PC-3 (cell line): ENCODE data around the gene OPA3. TPM values are rescaled to one million over a fixed set of nuclear protein-coding genes. Genes with fewer than 3 reads are reported as not detected.

Experiments
- ATAC-seq: fragments of 200-7000 bp; cut with Tn5 transposase; 2 replicates; pipeline ENCODE4 v1.9.1; 2020; ENCODE audit warnings: mild to moderate bottlenecking, moderate library complexity
- BruUV-seq: library from RNA; stranded (reverse); fragments of 400-500 nt; replicated peaks from 2 replicates; lab custom pipeline; 2021; lab: Mats Ljungman, UMichigan
- CTCF ChIA-PET: fragments of 300-600 bp; sonication (Branson Sonifier 250); formaldehyde crosslinking; loops from one replicate; lab custom pipeline; 2022; ENCODE audit warnings: antibody characterized with exemption; lab: Charles Lee
- POLR2A ChIA-PET: fragments of 300-600 bp; sonication (Branson Sonifier 250); formaldehyde crosslinking; loops from one replicate; lab custom pipeline; 2022; ENCODE audit warnings: antibody characterized with exemption; ENCODE audit not compliant: unreplicated experiment; lab: Charles Lee
- DNase-seq: peaks from one replicate; pipeline ENCODE4 v3.0.0-alpha.2; 2015
- H2AFZ ChIP-seq: fragments of 300-600 bp; sonication (generic); 2 replicates; pipeline ENCODE4 v1.6.0; 2016; ENCODE audit warnings: antibody characterized with exemption, low read length
- H3F3A ChIP-seq: fragments of 300-600 bp; sonication (generic); one replicate; pipeline ENCODE4 v1.6.0; 2017; ENCODE audit warnings: antibody characterized with exemption, low read length, control low read depth, mild to moderate bottlenecking; ENCODE audit not compliant: unreplicated experiment
- H3K27ac ChIP-seq: fragments of 300-600 bp; sonication (generic); 2 replicates; pipeline ENCODE4 v1.5.1; 2016; ENCODE audit warnings: mild to moderate bottlenecking, low read length
- H3K27me3 ChIP-seq: fragments of 300-600 bp; sonication (generic); 2 replicates; pipeline ENCODE4 v1.6.1; 2016; ENCODE audit warnings: low read length, mixed read lengths
- H3K36me3 ChIP-seq: fragments of 300-600 bp; sonication (generic); 2 replicates; pipeline ENCODE4 v1.6.1; 2016; ENCODE audit warnings: low read depth, mixed run types, low read length, mixed read lengths
- H3K4me1 ChIP-seq: fragments of 300-600 bp; sonication (generic); 2 replicates; pipeline ENCODE4 v1.5.1; 2016; ENCODE audit warnings: low read length; ENCODE audit not compliant: insufficient read depth
- H3K4me2 ChIP-seq: fragments of 300-600 bp; sonication (generic); 2 replicates; pipeline ENCODE4 v1.6.0; 2016; ENCODE audit warnings: low read length
- H3K4me3 ChIP-seq: fragments of 300-600 bp; sonication (generic); 2 replicates; pipeline ENCODE4 v1.5.1; 2016; ENCODE audit warnings: mild to moderate bottlenecking, low read length, mixed read lengths
- H3K79me2 ChIP-seq: fragments of 300-600 bp; sonication (generic); 2 replicates; pipeline ENCODE4 v1.6.1; 2017; ENCODE audit warnings: low read length, mixed read lengths
- H3K9ac ChIP-seq: fragments of 300-600 bp; sonication (generic); 2 replicates; pipeline ENCODE4 v1.6.0; 2016; ENCODE audit warnings: mild to moderate bottlenecking, low read length
- H3K9me2 ChIP-seq: fragments of 300-600 bp; sonication (generic); replicated peaks from 2 replicates; pipeline ENCODE4 v1.6.1; 2016; ENCODE audit warnings: mixed run types, low read length, mixed read lengths
- H3K9me3 ChIP-seq: fragments of 300-600 bp; sonication (generic); 2 replicates; pipeline ENCODE4 v1.6.1; 2016; ENCODE audit warnings: low read length, mixed read lengths
- H4K20me1 ChIP-seq: fragments of 300-600 bp; sonication (generic); 2 replicates; pipeline ENCODE4 v1.6.1; 2016; ENCODE audit warnings: low read length, mixed read lengths
- CTCF ChIP-seq: fragments of 300-600 bp; sonication (generic); conservative IDR thresholded peaks from 2 replicates; pipeline ENCODE4 v1.5.1; 2017; ENCODE audit warnings: antibody characterized with exemption, low read depth, mild to moderate bottlenecking, low read length
- EZH2 ChIP-seq: fragments of 300-600 bp; sonication (generic); IDR thresholded peaks from one replicate; pipeline ENCODE4 v1.6.1; 2017; ENCODE audit warnings: antibody characterized with exemption, mild to moderate bottlenecking, low read length; ENCODE audit not compliant: unreplicated experiment
- EZH2phosphoT487 ChIP-seq: fragments of 300-600 bp; sonication (generic); IDR thresholded peaks from 2 replicates; pipeline ENCODE4 v1.6.1; 2018; ENCODE audit warnings: mild to moderate bottlenecking, antibody characterized with exemption, low read length, borderline replicate concordance
- intact Hi-C: fragments of 100-400 bp; cut with micrococcal nuclease; formaldehyde crosslinking; loops from 2 replicates; pipeline ENCODE4 v1.9.0; 2023
- total RNA-seq: library from RNA; depleted of rRNA; stranded (reverse); fragments of >200 nt; gene quantifications from 2 replicates; pipeline ENCODE4 v1.2.3, GENCODE V29; 2014

The OPA3 gene
- total RNA-seq, 1 experiment from 2014 or later: 9.4 TPM

GRCh38 chr19:45485305-45486077 lies 99.1 kb downstream of the OPA3 start:
- ATAC-seq (peak; percentile 98), DNase-seq (peak; percentile 93)
- H3K9me2 ChIP-seq: no peaks in the 10 kb centered on the region
- peaks cover 4% of the 10 kb centered on the region; the same call in 1 of the 2 replicates for H3K4me1 ChIP-seq
- intact Hi-C loops: no loop called here
- CTCF ChIA-PET: interaction anchor here (0.6 to 1.7 kb wide), 5 partner anchors 44 to 158 kb away, joined by 3 to 13 read pairs (median 3); no protein-coding TSS in a partner anchor
- peak overlapping the region; percentile 83 for H3K4me2 ChIP-seq
- H3K27me3 ChIP-seq: no peaks in the 10 kb centered on the region
- no peak for TF ChIP-seq EZH2
- peak; percentile 52 for TF ChIP-seq CTCF
- H3K9ac ChIP-seq: peak overlapping the region; percentile 51; the same call in 1 of the 2 replicates
- H3F3A ChIP-seq: no peaks in the 10 kb centered on the region
- POLR2A ChIA-PET: interaction anchor here (0.5 kb wide), 1 partner anchor 115 kb away, joined by 5 read pairs; no protein-coding TSS in a partner anchor
- peak overlapping the region; percentile 84 for H2AFZ ChIP-seq
- no peaks in the 10 kb centered on the region for H3K79me2 ChIP-seq
- no peak overlapping the region for H3K27ac ChIP-seq
- no TSS peak for BruUV-seq
- H3K9me3 ChIP-seq: no peaks in the 10 kb centered on the region
- no peaks in the 10 kb centered on the region for H4K20me1 ChIP-seq
- H3K36me3 ChIP-seq: no peaks in the 10 kb centered on the region
- H3K4me3 ChIP-seq: peak overlapping the region; percentile 73

GRCh38 chr19:45484273-45484945 lies 100.2 kb downstream of the OPA3 start:
- no peaks in the 10 kb centered on the region for H3K9me3 ChIP-seq
- peaks cover 4% of the 10 kb centered on the region; the same call in 1 of the 2 replicates for H3K4me1 ChIP-seq
- H3K27me3 ChIP-seq: no peaks in the 10 kb centered on the region
- TF ChIP-seq CTCF: no peak
- TF ChIP-seq EZH2: no peak
- no peak for TF ChIP-seq EZH2phosphoT487
- ATAC-seq (no peak), DNase-seq (no peak)
- no peak overlapping the region for H3K9ac ChIP-seq
- ChIA-PET POLR2A (no interaction called here), CTCF (interaction anchor here (0.6 to 1.7 kb wide), 5 partner anchors 43 to 159 kb away, joined by 3 to 13 read pairs (median 3); no protein-coding TSS in a partner anchor)
- BruUV-seq: no TSS peak
- no peak overlapping the region for H3K4me2 ChIP-seq
- intact Hi-C loops: no loop called here
- no peaks in the 10 kb centered on the region for H3F3A ChIP-seq
- H3K4me3 ChIP-seq: no peak overlapping the region
- H3K9me2 ChIP-seq: no peaks in the 10 kb centered on the region
- no peaks in the 10 kb centered on the region for H3K79me2 ChIP-seq
- no peak overlapping the region for H3K27ac ChIP-seq
- no peaks in the 10 kb centered on the region for H4K20me1 ChIP-seq
- no peaks in the 10 kb centered on the region for H3K36me3 ChIP-seq
- no peak overlapping the region for H2AFZ ChIP-seq
